Kidney (tissue), 14 donors: Measurements from ENCODE around the gene ANKRD12. TPM values are rescaled to one million over a fixed set of nuclear protein-coding genes. Genes with fewer than 3 reads are reported as not detected.

Source experiments
- DNase-seq, 5 donors: peaks; one replicate each; pipeline ENCODE4 v3.0.0-alpha.2; 2013 to 2020
- FAIRE-seq: peaks from 2 replicates; lab custom pipeline; 2012; peaks lifted over from hg19 to GRCh38; lab: Jason Lieb, UNC
- H3K27ac ChIP-seq, 2 donors: one replicate each; pipeline ENCODE4 v1.7.0; 2013; ENCODE audit warnings: low read depth in 2 of 2, low read length in 2 of 2, inconsistent platforms in 1 of 2
- H3K27me3 ChIP-seq: one replicate; pipeline ENCODE4 v1.7.1; 2013; ENCODE audit warnings: low read length, inconsistent platforms; ENCODE audit not compliant: control insufficient read depth, insufficient read depth
- H3K36me3 ChIP-seq, 3 donors: one replicate each; pipeline versions ENCODE4 v1.7.0 to v1.7.1; 2013; ENCODE audit warnings: low read length in 3 of 3, control low read depth in 1 of 3, inconsistent platforms in 1 of 3; ENCODE audit not compliant: insufficient read depth in 3 of 3, control insufficient read depth in 2 of 3
- H3K4me1 ChIP-seq, 3 donors: one replicate each; pipeline versions ENCODE4 v1.7.0 to v1.7.1; 2013; ENCODE audit warnings: low read length in 3 of 3, inconsistent platforms in 1 of 3, low read depth in 1 of 3; ENCODE audit not compliant: control insufficient read depth in 2 of 3, insufficient read depth in 2 of 3
- H3K4me3 ChIP-seq, 3 donors: one replicate each; pipeline versions ENCODE4 v1.7.0 to v1.8.1; 2013; ENCODE audit warnings: low read length in 3 of 3, control low read depth in 1 of 3, inconsistent platforms in 1 of 3
- H3K9ac ChIP-seq, 3 donors: one replicate each; pipeline versions ENCODE4 v1.7.0 to v1.7.1; 2013; ENCODE audit warnings: low read length in 3 of 3, control low read depth in 1 of 3, inconsistent platforms in 1 of 3
- H3K9me3 ChIP-seq, 3 donors: one replicate each; pipeline versions ENCODE4 v1.7.0 to v1.7.1; 2013; ENCODE audit warnings: low read length in 3 of 3, control low read depth in 1 of 3, inconsistent platforms in 1 of 3; ENCODE audit not compliant: control insufficient read depth in 2 of 3, insufficient read depth in 1 of 3
- CTCF ChIP-seq: IDR thresholded peaks from 3 replicates; pipeline ENCODE4 v1.5.1; 2012; ENCODE audit warnings: mild to moderate bottlenecking, moderate library complexity, borderline replicate concordance; ENCODE audit not compliant: insufficient read depth; ENCODE audit errors: extremely low read depth
- intact Hi-C: fragments of 100-400 bp; cut with DNase I; formaldehyde crosslinking; loops from one replicate; pipeline ENCODE4 v1.11.1; 2022
- polyA plus RNA-seq: library from polyadenylated mRNA; stranded (reverse); fragments of 350-450 nt; fragmentation: Illumina TruSeq; extraction: RNeasy Lipid Tissue Mini Kit (QIAGEN cat#74804); gene quantifications from one replicate; pipeline ENCODE4 v1.2.3, GENCODE V29; 2014; ENCODE audit warnings: low read depth, low replicate concordance; ENCODE audit not compliant: insufficient read depth
- total RNA-seq: library from RNA; stranded (reverse); fragmentation: NEBNext Ultra II Directional; extraction: Animal tissue kit (Norgen Biotek cat#: 25700); gene quantifications from one replicate; pipeline ENCODE4 v1.2.1, GENCODE V29; 2021
- donor health status: control.
- donor health status: control.
- donor health status: control.
- donor health status: control.
- donor health status: control.
- donor health status: DM: yes; HTN: yes; CAD: no.
- donor health status: Normal renal cell carcinoma (clear cell type).

ANKRD12 gene
- total and polyA plus RNA-seq, 2 donors from 2014 or later = 3.9 to 81.8 TPM

DNA sequence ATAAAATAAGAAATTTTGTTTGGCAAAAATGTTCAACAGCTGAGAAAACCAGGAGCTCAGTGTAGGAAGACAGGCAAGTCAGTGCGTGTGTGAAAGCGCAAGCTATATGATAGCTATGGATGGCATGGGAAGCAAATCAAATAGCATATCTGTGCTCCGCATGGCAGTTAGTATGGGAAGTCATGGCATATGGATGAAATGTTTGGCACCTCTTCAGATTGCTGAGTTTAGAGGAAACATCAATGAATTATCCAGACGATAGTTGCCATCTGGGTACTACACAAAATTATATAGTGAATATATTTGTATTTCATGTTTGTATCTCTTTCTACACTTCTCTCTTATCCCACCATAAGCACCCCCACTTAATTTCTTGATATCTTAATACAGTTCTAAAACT, 112.1 kb downstream of the ANKRD12 start:
- Histone ChIP-seq H3K9me3 (no peaks in the 10 kb centered on the region), H3K4me1 (no peaks in the 10 kb centered on the region), H3K27me3 (no peaks in the 10 kb centered on the region), H3K27ac (no peak overlapping the region), H3K36me3 (no peaks in the 10 kb centered on the region), H3K4me3 (no peak overlapping the region), H3K9ac (no peak overlapping the region)
- intact Hi-C loops = no loop called here
- no peak for DNase-seq
- no peak for TF ChIP-seq CTCF
- FAIRE-seq = no peak

GRCh38 chr18:9249254-9249653, 112.7 kb downstream of the ANKRD12 start:
- TF ChIP-seq CTCF = no peak
- no peak for FAIRE-seq

DNA sequence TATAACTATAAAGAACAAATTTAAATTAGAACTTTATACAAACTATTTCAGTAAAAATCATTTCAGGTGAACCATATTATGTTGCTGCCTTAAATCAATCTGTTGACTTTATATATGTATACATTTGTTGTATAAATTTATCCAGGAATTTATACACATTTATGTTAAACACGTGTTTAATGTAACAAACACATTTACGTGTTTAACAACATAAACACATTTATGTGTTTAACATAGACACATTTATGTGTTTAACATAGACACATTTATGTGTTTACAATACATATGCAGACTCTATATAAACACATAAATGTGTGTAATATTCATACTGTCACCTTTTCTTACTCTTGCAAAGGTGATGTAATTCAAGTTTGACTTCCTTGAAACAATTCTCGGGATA, 122.6 kb downstream of the ANKRD12 start:
- peak; percentile 76 for FAIRE-seq
- H3K27ac ChIP-seq = no peak overlapping the region

More at GRCh38 chr18:9249254-9249653, 112.7 kb downstream of the ANKRD12 start:
- no peak overlapping the region for H3K4me3 ChIP-seq
- no peak for DNase-seq
- intact Hi-C loops = no loop called here
- no peaks in the 10 kb centered on the region for H3K36me3 ChIP-seq
- no peak overlapping the region for H3K27ac ChIP-seq
- H3K9me3 ChIP-seq = no peaks in the 10 kb centered on the region
- H3K4me1 ChIP-seq = no peaks in the 10 kb centered on the region
- H3K27me3 ChIP-seq = no peaks in the 10 kb centered on the region
- no peak overlapping the region for H3K9ac ChIP-seq

More for the DNA sequence above, 122.6 kb downstream of the ANKRD12 start:
- H3K4me3 ChIP-seq = no peak overlapping the region
- intact Hi-C loops = no loop called here
- no peak for TF ChIP-seq CTCF
- H3K9ac ChIP-seq = no peak overlapping the region
- H3K9me3 ChIP-seq = no peaks in the 10 kb centered on the region
- no peaks in the 10 kb centered on the region for H3K4me1 ChIP-seq
- H3K27me3 ChIP-seq = no peaks in the 10 kb centered on the region
- no peak for DNase-seq
- no peaks in the 10 kb centered on the region for H3K36me3 ChIP-seq
